Lower leg skin (tissue), 3 donors: ENCODE measurements around the gene GJB2.

Experiments
- POLR2A ChIP-seq, 2 donors: fragments of 450-650 bp; IDR thresholded peaks; one replicate each; pipeline ENCODE4 v1.6.1; 2016 to 2017; ENCODE audit warnings: antibody characterized with exemption in 2 of 2, mild to moderate bottlenecking in 1 of 2, moderate library complexity in 1 of 2
- TF ChIP-seq, protein P1 (sequence below), 3 donors: fragments of 450-650 bp; IDR thresholded peaks; one replicate each; pipeline ENCODE4 v1.5.1; 2016; ENCODE audit warnings: antibody characterized with exemption in 3 of 3, mild to moderate bottlenecking in 3 of 3, moderate library complexity in 2 of 3

GRCh38 chr13:20190076-20190475 is 2.7 kb downstream of the GJB2 start:
- TF ChIP-seq POLR2A (IDR thresholded peaks at IDR 0.05) = no peak
- TF ChIP-seq, protein P1, sequence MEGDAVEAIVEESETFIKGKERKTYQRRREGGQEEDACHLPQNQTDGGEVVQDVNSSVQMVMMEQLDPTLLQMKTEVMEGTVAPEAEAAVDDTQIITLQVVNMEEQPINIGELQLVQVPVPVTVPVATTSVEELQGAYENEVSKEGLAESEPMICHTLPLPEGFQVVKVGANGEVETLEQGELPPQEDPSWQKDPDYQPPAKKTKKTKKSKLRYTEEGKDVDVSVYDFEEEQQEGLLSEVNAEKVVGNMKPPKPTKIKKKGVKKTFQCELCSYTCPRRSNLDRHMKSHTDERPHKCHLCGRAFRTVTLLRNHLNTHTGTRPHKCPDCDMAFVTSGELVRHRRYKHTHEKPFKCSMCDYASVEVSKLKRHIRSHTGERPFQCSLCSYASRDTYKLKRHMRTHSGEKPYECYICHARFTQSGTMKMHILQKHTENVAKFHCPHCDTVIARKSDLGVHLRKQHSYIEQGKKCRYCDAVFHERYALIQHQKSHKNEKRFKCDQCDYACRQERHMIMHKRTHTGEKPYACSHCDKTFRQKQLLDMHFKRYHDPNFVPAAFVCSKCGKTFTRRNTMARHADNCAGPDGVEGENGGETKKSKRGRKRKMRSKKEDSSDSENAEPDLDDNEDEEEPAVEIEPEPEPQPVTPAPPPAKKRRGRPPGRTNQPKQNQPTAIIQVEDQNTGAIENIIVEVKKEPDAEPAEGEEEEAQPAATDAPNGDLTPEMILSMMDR (IDR thresholded peaks at IDR 0.05) = no peak
